GM18499 (cell line): ENCODE data around the gene ATP1A2.

Experiments used
- ATAC-seq: cut with Tn5 transposase; IDR thresholded peaks from one replicate; pipeline ENCODE4 v1.9.1; 2021; ENCODE audit warnings: moderate number of reproducible peaks; ENCODE audit not compliant: insufficient read depth, unreplicated experiment

Gene ATP1A2

GRCh38 chr1:160115545-160116282 is at the start of gene ATP1A2:
TSS of gene ATP1A2 (plus strand) at chr1:160115759. CDS start at chr1:160115862, 103 bp downstream.
- ATAC-seq, result no peak

GRCh38 chr1:160066829-160067745 is 48.5 kb upstream of the ATP1A2 start:
- ATAC-seq, result no peak

GRCh38 chr1:160068225-160068624 is 47.3 kb upstream of the ATP1A2 start:
- no peak for ATAC-seq

GRCh38 chr1:160069460-160070231 is 45.9 kb upstream of the ATP1A2 start, which contains the start of gene KCNJ10:
TSS of gene KCNJ10 (minus strand) at chr1:160070160. CDS start at chr1:160042532, 27,628 bp downstream.
- no peak for ATAC-seq

GRCh38 chr1:160070243-160071163 is 45.1 kb upstream of the ATP1A2 start:
- ATAC-seq, result no peak

GRCh38 chr1:160071289-160071688 is 44.3 kb upstream of the ATP1A2 start:
- ATAC-seq, result no peak

- no peak for ATAC-seq
These were observed 40.7 kb upstream of the ATP1A2 start for GRCh38 chr1:160074865-160075264.

- ATAC-seq, result no peak
These were observed 39.7 kb upstream of the ATP1A2 start for GRCh38 chr1:160075836-160076235.

GRCh38 chr1:160076295-160076694 is 39.3 kb upstream of the ATP1A2 start:
- ATAC-seq, result no peak

- no peak for ATAC-seq
These were observed 38.1 kb upstream of the ATP1A2 start for GRCh38 chr1:160077486-160077885.

GRCh38 chr1:160078512-160079195 is 36.9 kb upstream of the ATP1A2 start:
- ATAC-seq, result no peak

GRCh38 chr1:160079448-160079847 is 36.1 kb upstream of the ATP1A2 start:
- no peak for ATAC-seq

- ATAC-seq, result no peak
These were observed 35.0 kb upstream of the ATP1A2 start for GRCh38 chr1:160080381-160081100.

- no peak for ATAC-seq
These were observed 34.2 kb upstream of the ATP1A2 start, which contains the start of gene KCNJ9 for GRCh38 chr1:160081261-160081936. TSS of gene KCNJ9 (plus strand) at chr1:160081538. CDS start at chr1:160084031, 2,493 bp downstream.

- no peak for ATAC-seq
These were observed 33.1 kb upstream of the ATP1A2 start for GRCh38 chr1:160082487-160082886.

- no peak for ATAC-seq
These were observed 32.6 kb upstream of the ATP1A2 start for GRCh38 chr1:160082926-160083325.

- no peak for ATAC-seq
These were observed 31.4 kb upstream of the ATP1A2 start for GRCh38 chr1:160083968-160084770.
